Superior temporal gyrus (tissue), 1 donor: Measurements from ENCODE around the gene MYCBP2.
"Not testable (repeated sequence)": the region's sequence is repeated elsewhere in the genome, so short reads cannot be mapped to it uniquely, and the experiment has no call there.

Experiments used
- DNase-seq: peaks from one replicate; pipeline ENCODE4 v3.0.0-alpha.2; 2016; ENCODE audit errors: extremely low spot score

The MYCBP2 gene

DNA sequence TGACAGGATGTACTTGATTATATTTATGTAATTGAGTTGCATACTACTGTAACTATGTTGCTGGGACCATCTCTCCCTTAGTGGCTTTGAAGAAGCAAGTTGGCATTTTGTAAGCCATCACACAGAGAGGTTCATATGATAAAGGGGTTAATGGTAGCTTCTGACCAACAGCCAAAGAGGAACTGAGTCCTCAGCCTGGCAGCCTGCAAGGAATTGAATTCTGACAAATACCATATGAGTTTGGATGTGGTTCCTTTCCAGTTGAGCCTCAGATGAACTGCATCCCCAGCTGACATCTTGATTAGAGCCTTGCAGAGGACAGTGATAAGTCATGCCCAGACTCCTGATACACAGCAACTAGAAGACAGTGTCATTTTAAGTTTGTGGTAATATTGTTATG lies 8.6 kb upstream of the MYCBP2 start:
- DNase-seq = no peak

DNA sequence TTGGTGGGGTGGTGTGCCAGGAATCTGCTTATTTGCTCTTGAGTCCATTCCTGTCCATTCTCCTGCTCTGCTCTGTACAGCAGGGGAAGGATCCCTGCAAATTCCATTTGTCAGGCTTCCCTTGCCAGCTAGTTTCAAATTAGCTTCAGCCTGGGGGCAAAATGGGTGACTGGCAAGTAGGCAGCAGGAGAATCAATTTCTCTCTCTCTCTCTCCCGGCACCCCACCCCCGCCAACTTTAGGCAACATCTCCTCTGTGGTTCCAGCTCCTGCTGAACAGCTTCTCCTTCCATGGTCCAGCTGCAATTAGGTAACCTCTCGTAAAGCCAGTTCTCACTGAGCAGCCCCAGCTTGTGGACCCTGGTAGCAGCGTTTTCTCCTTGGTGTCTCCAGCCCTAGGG lies 6.7 kb upstream of the MYCBP2 start:
- no peak for DNase-seq

DNA sequence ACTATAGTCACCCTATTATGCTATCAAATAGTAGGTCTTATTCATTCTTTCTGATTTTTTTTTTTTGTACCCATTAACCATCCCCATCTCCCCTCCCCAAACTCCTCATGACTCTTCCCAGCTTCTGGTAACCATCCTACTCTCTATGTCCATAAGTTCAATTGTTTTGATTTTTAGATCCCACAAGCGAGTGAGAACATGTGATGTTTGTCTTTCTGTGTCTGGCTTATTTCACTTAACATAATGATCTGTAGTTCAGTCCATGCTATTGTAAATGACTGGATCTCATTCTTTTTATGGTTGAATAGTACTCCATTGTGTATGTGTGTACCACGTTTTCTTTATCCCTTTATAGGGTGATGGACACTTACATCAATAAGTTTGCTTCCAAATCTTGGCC lies 4.5 kb upstream of the MYCBP2 start:
- no peak for DNase-seq

DNA sequence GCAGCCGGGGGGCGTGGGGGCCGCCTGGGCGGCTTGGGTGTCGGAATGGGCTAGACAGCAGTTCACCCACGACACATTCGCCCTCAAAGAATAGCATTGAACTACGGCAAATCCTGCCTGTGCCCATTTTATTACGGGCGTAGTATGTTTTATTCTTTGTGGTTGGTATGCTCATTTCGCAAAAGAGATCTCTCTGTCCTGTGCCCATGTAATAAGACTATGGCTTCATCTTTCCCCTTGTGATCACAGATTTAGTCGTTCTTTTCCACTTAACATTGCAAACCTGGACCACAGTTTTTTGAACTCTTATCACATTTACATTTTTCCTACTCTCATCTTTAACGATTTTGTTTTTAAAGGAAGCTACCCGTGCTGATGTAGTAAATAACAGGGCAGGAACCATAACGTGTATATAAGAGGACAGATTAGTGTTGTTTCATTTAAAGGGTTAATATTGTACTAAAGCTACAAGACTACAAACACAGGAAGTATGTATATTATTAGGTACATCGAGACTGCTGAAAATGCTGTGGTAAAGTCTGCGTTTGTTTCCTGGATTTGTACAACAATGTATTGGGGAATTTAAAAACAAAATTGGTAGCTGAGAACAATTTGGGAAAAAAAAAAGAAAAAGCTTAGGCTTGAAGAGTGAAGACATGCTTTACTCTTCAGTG lies 3.2 kb upstream of the MYCBP2 start:
- peak; percentile 80 for DNase-seq

DNA sequence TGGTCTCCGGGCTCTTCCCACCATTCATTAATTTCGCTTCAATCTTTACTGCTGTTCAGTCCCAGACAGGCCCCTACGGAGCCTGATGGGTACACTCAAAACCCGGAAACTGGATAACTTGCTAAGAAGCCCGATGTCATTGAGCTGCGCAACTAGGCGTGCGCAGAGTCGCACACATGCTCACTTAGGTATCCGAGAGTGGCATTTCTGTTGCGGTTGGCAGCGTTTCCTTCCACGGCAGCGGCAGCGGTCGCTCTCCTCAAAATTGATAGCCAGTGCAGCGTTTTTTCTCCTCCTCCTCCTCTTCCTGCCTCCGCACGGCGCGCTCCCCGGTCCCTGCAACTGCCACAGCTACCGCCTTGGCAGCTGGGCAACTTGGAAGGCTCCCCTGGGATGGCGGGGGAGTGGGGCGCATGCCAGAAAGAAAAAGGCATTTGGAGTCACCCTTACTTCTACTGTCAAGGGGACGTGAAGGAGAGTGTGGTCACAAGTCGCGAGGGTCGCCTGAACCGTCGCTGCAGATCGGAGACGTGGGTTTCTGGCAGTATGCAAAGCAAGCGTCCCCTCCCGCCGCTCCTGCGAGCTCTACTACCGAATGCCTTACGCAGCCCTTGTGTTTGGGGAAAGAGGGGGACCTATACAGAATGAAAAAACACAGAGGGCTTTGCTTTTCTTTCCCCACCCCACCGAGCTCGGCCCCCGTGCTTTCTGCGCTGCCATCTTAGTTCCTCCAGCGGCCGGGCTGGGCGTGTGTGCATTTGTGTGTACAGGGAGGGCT lies 2.4 kb upstream of the MYCBP2 start:
- DNase-seq = peak; percentile 98

DNA sequence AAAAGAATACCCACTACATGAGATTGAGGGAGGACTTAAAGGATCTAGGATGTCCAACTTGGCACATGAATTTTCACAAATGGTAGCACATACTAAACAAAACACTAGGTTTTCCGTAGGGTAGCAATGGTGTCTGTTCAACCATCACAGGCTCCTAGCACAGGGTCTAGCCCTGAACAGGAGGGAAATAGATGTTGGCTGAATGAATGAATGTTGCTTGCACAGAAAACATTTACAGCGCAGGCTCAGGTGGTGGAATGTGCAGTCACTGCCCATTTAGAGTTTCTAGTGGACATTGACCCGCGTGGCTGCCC lies 1.9 kb upstream of the MYCBP2 start:
- no peak for DNase-seq

DNA sequence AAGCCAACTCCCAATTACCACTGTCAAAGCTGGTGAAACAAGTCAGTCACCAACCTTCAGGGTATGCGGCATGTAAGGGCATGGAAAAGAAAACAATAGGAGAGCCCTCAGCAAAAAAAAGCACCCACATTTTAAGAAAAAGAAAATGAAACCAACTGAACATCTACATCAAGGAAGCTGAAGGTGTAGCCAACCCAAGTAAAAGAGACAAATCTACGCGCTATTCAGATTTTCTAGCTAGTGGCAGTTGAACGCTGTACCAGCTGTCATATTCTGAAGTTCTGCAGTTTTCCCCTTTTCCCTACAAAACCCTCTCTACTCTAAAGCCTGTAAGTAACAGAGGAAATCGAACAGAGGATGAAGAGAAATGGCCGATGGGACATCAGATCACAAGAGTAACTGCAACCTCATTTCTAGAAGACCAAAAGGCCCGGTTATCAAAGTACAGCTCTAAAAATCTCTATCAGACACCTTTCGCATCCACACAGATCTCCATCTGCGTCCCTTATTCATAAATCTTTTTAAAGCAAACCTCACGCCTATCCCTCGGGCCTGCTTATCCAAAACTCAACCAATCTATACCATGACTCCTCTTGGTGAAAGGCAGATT lies 1.4 kb downstream of the MYCBP2 start:
- DNase-seq = peak; percentile 71

DNA sequence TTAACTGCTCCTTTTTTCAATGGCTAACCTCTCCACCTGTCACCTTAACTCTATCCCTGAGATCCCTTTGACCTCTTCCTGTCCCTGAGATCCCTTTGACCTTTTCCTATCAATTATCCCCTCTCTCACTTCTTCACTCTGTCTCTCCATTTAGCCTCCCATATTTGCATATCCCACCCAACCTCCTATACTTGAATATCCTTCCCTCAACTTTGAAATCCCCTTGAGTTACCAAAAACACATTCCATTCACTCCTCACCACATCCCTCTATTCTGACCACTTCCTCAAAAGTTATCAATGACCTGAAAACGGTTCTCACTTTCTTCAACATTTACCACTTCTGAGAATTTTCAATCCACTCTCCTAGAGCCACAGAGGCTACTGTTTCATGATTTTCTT lies 3.0 kb downstream of the MYCBP2 start:
- DNase-seq = no peak

DNA sequence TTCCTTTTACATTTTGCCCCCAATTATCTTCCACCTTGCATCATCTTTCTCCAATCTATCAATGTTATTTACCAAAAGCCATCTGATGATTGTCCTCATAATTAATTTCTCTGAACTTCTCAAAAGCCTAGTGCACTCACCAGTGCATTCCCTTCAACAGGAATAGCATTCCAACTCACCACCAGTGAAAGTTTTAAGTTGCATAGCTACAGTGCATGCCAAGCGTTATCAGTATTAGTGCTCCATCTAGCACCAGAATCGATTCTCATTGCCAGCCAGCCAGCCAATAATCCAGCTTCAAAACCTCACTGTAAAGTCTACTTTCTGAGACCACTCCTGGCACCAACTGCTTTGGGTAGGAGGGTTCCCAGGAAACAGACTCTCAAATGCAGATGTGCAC lies 7.4 kb downstream of the MYCBP2 start:
- DNase-seq = no peak

DNA sequence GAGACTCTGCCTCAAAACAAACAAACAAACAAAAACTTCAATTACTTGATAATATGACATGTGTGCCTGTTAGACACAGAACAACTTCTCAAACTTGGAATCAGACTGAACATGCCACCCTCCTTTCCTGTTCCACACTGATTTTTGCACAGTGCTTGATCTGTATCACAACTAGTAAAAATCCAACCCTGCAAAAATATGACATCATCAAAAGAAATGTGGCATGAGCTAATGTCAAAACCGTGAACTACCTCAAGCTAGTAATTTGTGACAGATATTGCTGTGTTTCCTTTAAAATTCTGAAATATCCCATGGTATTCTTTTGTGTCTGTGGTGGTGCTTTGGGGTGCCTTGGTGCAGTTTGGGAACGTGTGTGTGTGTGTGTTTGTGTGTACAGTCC lies 8.2 kb downstream of the MYCBP2 start:
- no peak for DNase-seq

DNA sequence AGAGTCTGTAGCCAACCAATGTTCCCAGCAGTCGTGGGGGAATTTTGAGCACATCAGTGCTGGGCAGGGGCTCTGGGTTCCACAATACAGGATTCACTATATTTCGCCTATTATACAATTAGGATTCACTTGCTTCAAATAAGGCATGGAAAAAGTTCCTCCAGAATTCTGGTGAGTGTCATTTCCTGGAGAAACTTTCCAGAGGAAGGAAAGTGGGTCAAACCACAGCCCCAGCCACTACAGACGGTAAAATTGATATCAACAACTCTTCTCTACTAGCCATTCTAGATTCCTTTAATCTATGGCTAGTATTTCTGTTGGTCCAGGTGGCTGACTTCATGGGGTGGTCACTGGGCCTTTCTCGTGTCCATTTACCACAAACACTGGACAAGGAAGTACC lies 10.5 kb downstream of the MYCBP2 start:
- no peak for DNase-seq

DNA sequence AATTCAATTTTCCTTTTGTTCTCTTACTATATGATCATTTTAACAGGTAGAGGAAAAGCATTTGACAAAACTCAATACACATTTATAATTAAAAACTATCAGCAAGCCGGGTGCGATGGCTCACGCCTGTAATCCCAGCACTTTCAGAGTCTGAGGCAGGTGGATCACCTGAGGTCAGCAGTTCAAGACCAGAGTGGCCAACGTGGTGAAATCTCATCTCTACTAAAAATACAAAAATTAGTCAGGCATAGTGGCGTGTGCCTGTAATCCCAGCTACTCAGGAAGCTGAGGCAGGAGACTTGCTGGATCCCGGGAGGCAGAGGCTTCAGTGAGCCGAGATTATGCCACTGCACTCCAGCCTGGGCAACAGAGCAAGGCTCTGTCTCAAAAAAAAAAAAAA lies 11.4 kb downstream of the MYCBP2 start:
- not testable (repeated sequence) for DNase-seq

DNA sequence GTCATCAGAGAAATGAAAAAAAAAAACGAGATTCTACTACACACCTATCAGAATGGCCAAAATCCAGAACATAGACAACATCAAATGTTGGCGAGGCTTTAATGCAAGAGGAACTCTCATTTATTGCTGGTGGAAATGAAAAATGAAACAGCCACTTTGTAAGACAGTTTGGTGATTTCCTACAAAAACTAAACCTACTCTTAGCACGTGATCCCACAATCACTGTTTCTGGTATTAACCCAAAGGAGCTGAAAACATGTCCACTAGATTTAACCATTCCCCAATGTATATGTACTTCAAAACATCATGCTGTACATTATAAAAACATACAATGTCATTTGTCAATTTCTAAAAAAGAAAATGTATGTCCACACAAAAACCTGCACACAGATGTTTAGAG lies 13.0 kb downstream of the MYCBP2 start:
- no peak for DNase-seq

DNA sequence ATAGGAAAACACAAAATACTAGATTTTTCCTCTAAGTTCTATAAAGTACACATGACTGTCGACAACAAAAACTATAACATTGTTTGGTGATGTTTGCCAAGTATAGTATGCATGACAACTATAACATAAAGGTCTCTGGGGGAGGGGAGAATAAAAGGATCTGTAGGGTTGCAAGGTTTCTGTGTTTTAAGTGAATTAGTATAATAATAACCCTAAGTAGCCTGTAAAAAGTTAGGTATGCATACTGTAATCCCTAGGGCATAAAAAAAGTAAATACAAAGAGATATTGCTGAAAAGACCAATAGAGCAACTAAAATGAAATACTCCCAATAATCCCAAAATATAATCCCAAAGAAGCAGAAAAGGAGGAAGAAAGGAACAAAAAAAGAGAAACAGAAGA lies 14.6 kb downstream of the MYCBP2 start:
- no peak for DNase-seq

DNA sequence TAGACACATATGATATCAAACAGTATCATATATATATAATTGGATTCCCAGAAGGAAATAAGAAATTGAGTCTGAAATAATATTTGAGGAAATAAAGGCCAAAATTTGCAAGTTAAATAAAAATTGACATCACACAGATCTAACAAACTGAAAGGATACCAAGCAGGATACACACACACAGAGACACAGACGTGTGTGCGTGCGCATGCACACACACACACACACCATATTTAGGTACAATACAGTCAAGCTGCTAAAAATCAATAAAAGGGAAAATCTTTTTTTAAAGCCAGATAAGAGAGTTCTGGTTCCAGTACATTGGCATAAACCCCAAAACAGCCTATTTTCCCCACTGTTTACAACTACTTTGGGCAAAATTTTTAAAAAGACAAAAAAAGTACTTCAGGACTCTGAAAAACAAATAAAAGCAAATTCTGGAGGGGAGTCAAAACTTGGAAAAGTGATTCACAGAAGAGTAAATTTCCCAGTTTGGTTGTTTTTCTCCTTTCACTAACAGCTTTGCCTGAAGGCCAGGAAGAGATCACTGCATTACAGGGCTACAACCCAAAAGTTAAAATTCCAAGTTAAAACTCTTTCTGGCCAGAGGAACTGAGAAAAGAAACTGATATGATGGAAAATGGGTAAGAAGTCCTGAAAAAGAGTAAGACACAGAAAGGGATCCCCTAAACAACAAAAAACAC lies 16.2 kb downstream of the MYCBP2 start:
- no peak for DNase-seq

DNA sequence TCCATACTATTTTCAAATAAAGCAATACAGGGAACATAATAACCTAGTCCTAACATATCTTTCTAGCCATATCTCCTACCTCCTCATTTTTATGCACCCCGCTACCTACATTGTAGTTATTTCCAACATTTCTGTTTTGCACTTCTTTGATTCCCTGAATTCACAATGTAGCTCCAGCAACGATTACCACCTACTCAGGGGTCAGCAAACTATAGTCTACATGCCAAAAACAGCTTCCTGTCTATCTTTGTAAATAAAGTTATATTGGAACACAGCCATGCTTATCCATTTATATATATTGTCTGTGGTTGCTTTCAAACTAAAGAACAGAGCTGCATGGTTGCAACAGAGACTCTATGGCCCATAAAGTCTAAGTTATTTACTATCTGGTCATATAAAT lies 16.7 kb downstream of the MYCBP2 start:
- no peak for DNase-seq

DNA sequence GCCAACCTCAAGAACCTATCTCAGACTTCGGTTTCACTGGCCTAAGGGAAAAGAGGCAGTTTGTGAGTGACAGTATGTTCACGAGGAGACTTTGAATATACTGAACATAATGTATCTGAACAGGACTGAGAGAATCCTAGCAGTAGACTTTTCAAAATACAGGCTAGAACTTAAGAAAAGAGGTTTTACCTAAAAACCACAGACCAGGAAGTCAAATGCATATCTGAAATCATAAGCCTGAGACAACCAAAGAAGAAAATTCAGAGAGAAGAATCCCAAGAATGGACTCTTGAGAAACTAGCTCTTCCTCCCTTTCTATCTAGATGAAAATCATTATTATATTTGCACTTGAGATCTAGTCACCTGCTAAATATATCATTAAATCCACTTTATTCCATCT lies 17.6 kb downstream of the MYCBP2 start:
- no peak for DNase-seq

DNA sequence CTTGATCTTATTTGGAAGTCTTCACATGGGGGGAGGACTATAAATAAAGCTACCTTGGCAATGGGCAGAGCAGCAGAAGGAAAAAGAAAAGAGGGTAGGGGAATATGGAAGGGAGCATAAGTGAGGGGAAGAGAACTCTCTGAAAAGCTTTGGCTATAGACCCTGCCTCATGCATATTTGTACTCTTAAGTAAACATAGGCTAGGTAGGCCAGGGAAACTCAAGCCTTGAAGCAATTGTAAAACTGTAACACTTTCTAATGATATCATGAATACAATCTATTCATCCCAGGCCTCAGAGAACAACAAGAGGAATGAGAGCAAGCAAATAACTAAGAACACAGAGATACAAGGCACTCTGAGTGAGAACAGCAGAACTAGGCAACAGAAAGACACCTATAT lies 20.4 kb downstream of the MYCBP2 start:
- DNase-seq = no peak

DNA sequence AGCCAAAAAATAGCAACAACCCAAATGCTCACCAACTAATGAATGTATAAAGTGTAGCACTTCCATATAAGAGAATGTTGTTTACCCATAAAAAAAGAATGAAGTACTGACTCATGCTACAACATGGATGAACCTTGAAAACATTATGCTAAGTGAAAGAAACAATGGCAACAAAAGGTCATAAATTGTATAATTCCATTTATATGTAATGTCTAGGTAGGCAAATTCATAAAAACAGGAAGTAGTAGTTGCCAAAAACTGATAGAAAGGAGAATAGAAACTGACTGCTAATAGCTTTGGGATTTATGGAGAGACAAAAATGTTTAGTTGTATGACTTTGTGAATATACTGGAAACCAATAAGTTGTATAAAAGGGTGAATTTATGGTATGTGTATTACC lies 21.6 kb downstream of the MYCBP2 start:
- DNase-seq = no peak

DNA sequence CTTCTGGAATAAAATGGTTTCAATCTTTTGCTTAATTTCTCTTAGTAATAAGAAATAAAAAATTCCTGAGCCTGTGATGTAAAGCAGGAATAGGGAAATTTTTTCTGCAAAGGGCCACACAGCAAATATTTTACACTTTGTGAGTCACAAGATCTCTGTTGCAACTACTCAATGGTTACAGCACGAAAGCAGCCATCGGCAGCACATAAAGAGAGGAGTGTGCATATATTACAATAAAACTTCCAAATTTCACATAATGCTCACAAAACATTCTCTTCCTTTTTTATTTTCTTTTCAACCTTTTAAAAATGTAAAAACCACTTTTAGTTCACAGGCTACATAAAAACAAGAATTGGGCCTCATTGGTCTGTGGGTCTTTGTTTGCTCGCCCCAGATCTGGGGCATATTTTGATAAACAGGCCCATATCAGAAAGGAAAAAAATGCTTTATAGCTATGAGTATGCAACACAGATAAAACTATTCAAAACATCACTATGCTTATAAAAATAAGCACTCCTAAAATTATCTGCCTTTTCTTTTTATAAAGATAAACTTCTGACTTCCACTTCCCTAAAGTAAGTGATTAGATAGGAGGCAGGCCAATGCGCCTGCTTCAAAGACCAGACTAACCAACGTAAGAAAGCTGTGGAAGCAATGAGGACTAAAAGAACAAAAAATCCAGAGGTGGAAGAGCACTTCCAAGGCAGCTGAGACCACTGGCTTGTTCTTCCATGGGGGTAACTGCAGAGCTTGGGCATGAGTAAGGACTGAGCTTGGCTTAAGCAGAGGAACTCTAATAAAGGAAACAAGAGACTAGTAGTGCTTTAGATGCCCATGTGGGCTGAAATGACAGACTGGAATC lies 26.5 kb downstream of the MYCBP2 start:
- DNase-seq = no peak

DNA sequence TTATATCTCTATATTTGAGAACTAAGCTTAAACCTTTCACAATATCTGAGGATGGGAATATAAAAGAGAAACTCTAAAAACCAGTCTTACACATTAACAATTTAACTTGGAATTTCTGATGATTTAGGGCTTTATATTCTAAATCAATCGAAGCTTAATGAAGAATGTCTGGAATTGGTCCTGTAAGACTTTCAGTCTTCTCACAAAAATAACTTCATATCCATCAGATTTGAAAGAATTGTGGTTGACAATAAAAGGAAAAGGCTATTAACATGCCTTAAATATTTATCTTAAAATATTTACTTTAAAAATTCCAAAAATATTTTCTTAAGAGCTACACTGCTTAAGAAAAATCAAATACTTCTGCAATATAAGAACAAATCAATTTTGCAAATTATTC lies 27.3 kb downstream of the MYCBP2 start:
- DNase-seq = no peak

DNA sequence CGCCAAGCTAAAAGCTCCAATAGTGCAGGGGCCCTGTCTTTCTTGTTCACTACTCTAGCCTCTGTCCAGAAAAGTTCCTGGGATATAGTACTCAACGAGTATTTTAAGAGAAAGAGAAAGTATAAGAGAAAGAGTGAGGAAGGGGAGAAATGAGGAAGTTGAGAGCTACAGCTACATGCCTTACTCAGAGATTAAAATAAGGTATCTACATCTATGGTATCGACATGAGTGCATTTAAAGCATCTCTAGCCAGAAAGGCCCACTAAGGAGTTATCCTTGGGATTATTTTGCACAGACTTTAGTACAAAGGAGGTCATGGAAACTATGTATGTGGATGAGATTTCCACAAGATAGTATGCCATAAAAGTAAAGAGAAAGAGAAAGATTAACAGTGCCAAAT lies 28.5 kb downstream of the MYCBP2 start:
- no peak for DNase-seq
